ENCODE data around the gene PHF14.
"Not testable (repeated sequence)": the region's sequence is repeated elsewhere in the genome, so short reads cannot be mapped to it uniquely, and the experiment has no call there.

Gene PHF14

GRCh38 chr7:10977113-10977512, 3.4 kb downstream of the PHF14 start:
- DNase-seq (ENCODE audit: low read depth): no peak

GRCh38 chr7:10981317-10981716, 7.6 kb downstream of the PHF14 start:
- no peak for DNase-seq (ENCODE audit: low read depth)

GRCh38 chr7:10990748-10991147, 17.1 kb downstream of the PHF14 start:
- not testable (repeated sequence) for DNase-seq (ENCODE audit: low read depth)

- DNase-seq (ENCODE audit: low read depth): not testable (repeated sequence)
Measured at GRCh38 chr7:10995482-10996166, 22.0 kb downstream of the PHF14 start.

- no peak for DNase-seq (ENCODE audit: low read depth)
Measured at GRCh38 chr7:10998996-10999757, 25.5 kb downstream of the PHF14 start.

- DNase-seq (ENCODE audit: low read depth): no peak
Measured at GRCh38 chr7:11005202-11005601, 31.5 kb downstream of the PHF14 start.

GRCh38 chr7:11006291-11006690, 32.6 kb downstream of the PHF14 start:
- DNase-seq (ENCODE audit: low read depth): no peak

- DNase-seq (ENCODE audit: low read depth): no peak
Measured at GRCh38 chr7:11009631-11010030, 36.0 kb downstream of the PHF14 start.

GRCh38 chr7:11021468-11021867, 47.8 kb downstream of the PHF14 start:
- DNase-seq (ENCODE audit: low read depth): no peak

GRCh38 chr7:11026452-11027359, 53.0 kb downstream of the PHF14 start:
- no peak for DNase-seq (ENCODE audit: low read depth)

GRCh38 chr7:11035661-11036060, 62.0 kb downstream of the PHF14 start:
- DNase-seq (ENCODE audit: low read depth): no peak

- DNase-seq (ENCODE audit: low read depth): no peak
Measured at GRCh38 chr7:11039974-11040373, 66.3 kb downstream of the PHF14 start.

GRCh38 chr7:11054033-11054432, 80.4 kb downstream of the PHF14 start:
- DNase-seq (ENCODE audit: low read depth): no peak

GRCh38 chr7:11060893-11061292, 87.2 kb downstream of the PHF14 start:
- no peak for DNase-seq (ENCODE audit: low read depth)

GRCh38 chr7:11062110-11062509, 88.4 kb downstream of the PHF14 start:
- DNase-seq (ENCODE audit: low read depth): no peak

- DNase-seq (ENCODE audit: low read depth): no peak
Measured at GRCh38 chr7:11069591-11069990, 95.9 kb downstream of the PHF14 start.

- no peak for DNase-seq (ENCODE audit: low read depth)
Measured at GRCh38 chr7:11077816-11078215, 104.1 kb downstream of the PHF14 start.

- no peak for DNase-seq (ENCODE audit: low read depth)
Measured at GRCh38 chr7:11078247-11078834, 104.7 kb downstream of the PHF14 start.

- no peak for DNase-seq (ENCODE audit: low read depth)
Measured at GRCh38 chr7:11079907-11080306, 106.2 kb downstream of the PHF14 start.

GRCh38 chr7:11082121-11082520, 108.4 kb downstream of the PHF14 start:
- DNase-seq (ENCODE audit: low read depth): no peak

- no peak for DNase-seq (ENCODE audit: low read depth)
Measured at GRCh38 chr7:11082552-11083213, 109.0 kb downstream of the PHF14 start.

GRCh38 chr7:11083214-11083568, 109.5 kb downstream of the PHF14 start:
- DNase-seq (ENCODE audit: low read depth): no peak

Data from stimulated activated CD8-positive, alpha-beta memory T cell treated with anti-CD3 and anti-CD28 coated beads, Interleukin-15, amount 100 ng/mL, for 24 hours (primary cell).